ENCODE measurements around the gene ACTG1.

DNA sequence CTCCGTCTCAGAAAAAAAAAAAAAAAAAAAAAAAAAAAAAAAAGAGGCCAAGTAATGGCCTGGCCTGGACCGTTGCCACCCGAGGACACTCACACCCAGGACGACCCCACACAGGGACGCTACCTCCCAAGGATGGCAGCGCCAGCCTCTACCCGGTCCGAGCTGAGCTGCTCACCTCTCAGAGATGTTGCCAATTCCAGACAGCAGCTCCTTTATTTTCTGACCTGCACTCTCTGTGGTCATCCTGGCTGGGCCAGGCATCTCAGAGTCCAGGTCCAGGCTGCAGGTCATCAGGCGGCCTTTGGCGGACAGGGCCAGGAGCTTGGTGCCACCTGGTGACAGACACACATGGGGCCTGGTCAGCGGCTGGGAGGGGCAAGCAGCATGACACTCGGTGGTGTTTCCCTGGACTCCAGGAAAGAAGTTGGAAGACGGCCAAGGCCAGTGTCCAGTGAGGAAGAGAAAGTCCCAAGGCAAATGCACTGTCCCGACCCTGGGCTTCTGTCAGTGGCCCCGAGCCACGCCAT lies 36.5 kb upstream of the ACTG1 start:
- TF ChIP-seq, protein P1, sequence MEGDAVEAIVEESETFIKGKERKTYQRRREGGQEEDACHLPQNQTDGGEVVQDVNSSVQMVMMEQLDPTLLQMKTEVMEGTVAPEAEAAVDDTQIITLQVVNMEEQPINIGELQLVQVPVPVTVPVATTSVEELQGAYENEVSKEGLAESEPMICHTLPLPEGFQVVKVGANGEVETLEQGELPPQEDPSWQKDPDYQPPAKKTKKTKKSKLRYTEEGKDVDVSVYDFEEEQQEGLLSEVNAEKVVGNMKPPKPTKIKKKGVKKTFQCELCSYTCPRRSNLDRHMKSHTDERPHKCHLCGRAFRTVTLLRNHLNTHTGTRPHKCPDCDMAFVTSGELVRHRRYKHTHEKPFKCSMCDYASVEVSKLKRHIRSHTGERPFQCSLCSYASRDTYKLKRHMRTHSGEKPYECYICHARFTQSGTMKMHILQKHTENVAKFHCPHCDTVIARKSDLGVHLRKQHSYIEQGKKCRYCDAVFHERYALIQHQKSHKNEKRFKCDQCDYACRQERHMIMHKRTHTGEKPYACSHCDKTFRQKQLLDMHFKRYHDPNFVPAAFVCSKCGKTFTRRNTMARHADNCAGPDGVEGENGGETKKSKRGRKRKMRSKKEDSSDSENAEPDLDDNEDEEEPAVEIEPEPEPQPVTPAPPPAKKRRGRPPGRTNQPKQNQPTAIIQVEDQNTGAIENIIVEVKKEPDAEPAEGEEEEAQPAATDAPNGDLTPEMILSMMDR (IDR thresholded peaks at IDR 0.05), result no peak
- TF ChIP-seq EZH2 (IDR thresholded peaks at IDR 0.05), result no peak
